HCT116 (cell line): ENCODE data around the gene TMEM94. TPM values are rescaled to one million over a fixed set of nuclear protein-coding genes. Genes with fewer than 3 reads are reported as not detected.

Source experiments
- ATAC-seq: fragments of 200-7000 bp; cut with Tn5 transposase; 2 replicates; pipeline ENCODE4 v1.9.1; 2020; ENCODE audit warnings: mild to moderate bottlenecking, moderate library complexity
- BruUV-seq: library from RNA; stranded (reverse); fragments of 400-500 nt; replicated peaks from 2 replicates; lab custom pipeline; 2021; lab: Mats Ljungman, UMichigan
- CTCF ChIA-PET: fragments of 300-600 bp; sonication (Branson Sonifier 250); formaldehyde crosslinking; loops from one replicate; lab custom pipeline; 2021; ENCODE audit warnings: antibody characterized with exemption; lab: Charles Lee
- POLR2A ChIA-PET: fragments of 300-600, 350-600 bp; sonication (Branson Sonifier 250); formaldehyde crosslinking; loops from one replicate; lab custom pipeline; 2021; ENCODE audit warnings: antibody characterized with exemption; lab: Charles Lee
- RAD21 ChIA-PET, 2 experiments: fragments of 300-600 bp; sonication (Branson Sonifier 250); formaldehyde crosslinking; loops; one replicate each; lab custom pipeline; 2023; ENCODE audit warnings: low total read pairs in 2 of 2; ENCODE audit not compliant: uncharacterized antibody in 2 of 2, unreplicated experiment in 2 of 2, low non-redundant PET in 1 of 2; lab: Charles Lee
- DNase-seq: peaks from one replicate; pipeline ENCODE4 v3.0.0-alpha.2; 2010; ENCODE audit warnings: low read depth, low spot score
- H2AFZ ChIP-seq: fragments of 200-600 bp; shearing (Covaris generic), sonication (generic); 2 replicates; pipeline ENCODE4 v1.6.1; 2017; ENCODE audit warnings: low read depth, mixed run types, mixed read lengths, antibody characterized with exemption, low read length; ENCODE audit not compliant: poor library complexity, severe bottlenecking
- H3K27ac ChIP-seq: 2 replicates; pipeline ENCODE4 v1.5.1; 2012; ENCODE audit warnings: low read depth, low read length
- H3K27me3 ChIP-seq: fragments of 200-600 bp; sonication (generic); 2 replicates; pipeline ENCODE4 v1.6.1; 2016; ENCODE audit warnings: mixed run types, low read length, mixed read lengths; ENCODE audit not compliant: insufficient read depth
- H3K36me3 ChIP-seq, 2 experiments: fragments of 200-500 bp in 1 of 2; fragments of 200-600 bp in 1 of 2; sonication (Bioruptor generic) in 1 of 2; sonication (generic) in 1 of 2; 2 replicates each; pipeline versions ENCODE4 v1.5.1 to v1.6.1; 2014 to 2016; ENCODE audit warnings: low read length in 2 of 2, inconsistent platforms in 1 of 2, mixed read lengths in 1 of 2, mixed run types in 1 of 2; ENCODE audit not compliant: insufficient read depth in 2 of 2, control insufficient read depth in 1 of 2
- H3K4me1 ChIP-seq, 2 experiments: fragments of 200-600 bp in 1 of 2; sonication (generic) in 1 of 2; 2 replicates each; pipeline versions ENCODE4 v1.5.1 to v1.6.1; 2012 to 2017; ENCODE audit warnings: low read length in 2 of 2, inconsistent platforms in 1 of 2, mild to moderate bottlenecking in 1 of 2, mixed read lengths in 1 of 2, mixed run types in 1 of 2, moderate library complexity in 1 of 2; ENCODE audit not compliant: insufficient read depth in 2 of 2, control insufficient read depth in 1 of 2
- H3K4me2 ChIP-seq: fragments of 200-600 bp; sonication (generic); 2 replicates; pipeline ENCODE4 v1.6.1; 2017; ENCODE audit warnings: mixed run types, low read length, mixed read lengths
- H3K4me3 ChIP-seq, 2 experiments: fragments of 200-600 bp in 1 of 2; sonication (generic) in 1 of 2; replicated peaks in 1 of 2; 2 replicates each; pipeline ENCODE4 v1.5.1; 2011 to 2016; ENCODE audit warnings: low read length in 2 of 2, control low read depth in 1 of 2, low read depth in 1 of 2, mild to moderate bottlenecking in 1 of 2, mixed read lengths in 1 of 2, mixed run types in 1 of 2
- H3K79me2 ChIP-seq: fragments of 200-600 bp; sonication (generic); 2 replicates; pipeline ENCODE4 v1.6.1; 2017; ENCODE audit warnings: mild to moderate bottlenecking, mixed run types, low read length, moderate library complexity, mixed read lengths; ENCODE audit not compliant: insufficient read depth
- H3K9ac ChIP-seq: fragments of 200-600 bp; sonication (generic); 2 replicates; pipeline ENCODE4 v1.6.1; 2016; ENCODE audit warnings: low read length, mixed read lengths
- H3K9me2 ChIP-seq: fragments of 200-600 bp; sonication (generic), shearing (Covaris generic); 2 replicates; pipeline ENCODE4 v1.6.1; 2017; ENCODE audit warnings: mixed run types, mild to moderate bottlenecking, moderate library complexity; ENCODE audit not compliant: insufficient read depth
- H3K9me3 ChIP-seq, 2 experiments: fragments of 200-500 bp in 1 of 2; fragments of 200-600 bp in 1 of 2; sonication (Bioruptor generic) in 1 of 2; sonication (generic) in 1 of 2; 2 replicates each; pipeline ENCODE4 v1.6.1; 2014 to 2017; ENCODE audit warnings: low read length in 2 of 2, mixed read lengths in 2 of 2, inconsistent platforms in 1 of 2, low read depth in 1 of 2, mild to moderate bottlenecking in 1 of 2, mixed run types in 1 of 2, moderate library complexity in 1 of 2; ENCODE audit not compliant: control insufficient read depth in 1 of 2, insufficient read depth in 1 of 2
- H4K20me1 ChIP-seq: fragments of 200-600 bp; sonication (generic), shearing (Covaris generic); 2 replicates; pipeline ENCODE4 v1.6.1; 2017; ENCODE audit warnings: mixed run types, mild to moderate bottlenecking, moderate library complexity; ENCODE audit not compliant: insufficient read depth
- ATF3 ChIP-seq: IDR thresholded peaks from 2 replicates; pipeline ENCODE4 v1.6.1; 2012
- CBX3 ChIP-seq: IDR thresholded peaks from 2 replicates; pipeline ENCODE4 v1.6.1; 2012; ENCODE audit warnings: low read depth
- EGR1 ChIP-seq: IDR thresholded peaks from 2 replicates; pipeline ENCODE4 v1.6.1; 2012; ENCODE audit warnings: low read depth
- ELF1 ChIP-seq: IDR thresholded peaks from 2 replicates; pipeline ENCODE4 v1.6.1; 2012; ENCODE audit warnings: low read depth, borderline replicate concordance
- EZH2 ChIP-seq: fragments of 200-600 bp; sonication (generic); IDR thresholded peaks from 2 replicates; pipeline ENCODE4 v1.6.1; 2017; ENCODE audit warnings: antibody characterized with exemption, mixed run types
- EZH2phosphoT487 ChIP-seq: fragments of 200-600 bp; IDR thresholded peaks from 2 replicates; pipeline ENCODE4 v1.6.1; 2018; ENCODE audit warnings: antibody characterized with exemption, borderline replicate concordance
- FOSL1 ChIP-seq: IDR thresholded peaks from 2 replicates; pipeline ENCODE4 v1.6.1; 2012; ENCODE audit warnings: low read depth
- MAX ChIP-seq: IDR thresholded peaks from 2 replicates; pipeline ENCODE4 v1.6.1; 2012
- POLR2AphosphoS5 ChIP-seq: IDR thresholded peaks from 2 replicates; pipeline ENCODE4 v1.6.1; 2011; ENCODE audit warnings: mild to moderate bottlenecking, low read depth, low read length, moderate library complexity
- SIN3A ChIP-seq: IDR thresholded peaks from 2 replicates; pipeline ENCODE4 v1.6.1; 2012; ENCODE audit warnings: low read depth
- SP1 ChIP-seq: IDR thresholded peaks from 2 replicates; pipeline ENCODE4 v1.6.1; 2012; ENCODE audit warnings: low read depth
- SRF ChIP-seq: IDR thresholded peaks from 2 replicates; pipeline ENCODE4 v1.6.1; 2012; ENCODE audit warnings: low read depth
- TCF7L2 ChIP-seq: IDR thresholded peaks from 2 replicates; pipeline ENCODE4 v1.7.0; 2011; ENCODE audit warnings: borderline replicate concordance, inconsistent platforms; ENCODE audit not compliant: insufficient read depth, insufficient read length; ENCODE audit errors: extremely low read depth
- ZBTB33 ChIP-seq: IDR thresholded peaks from 2 replicates; pipeline ENCODE4 v1.6.1; 2011; ENCODE audit warnings: mild to moderate bottlenecking, low read length, moderate library complexity; ENCODE audit not compliant: insufficient replicate concordance; ENCODE audit errors: extremely low read depth
- ZNF274 ChIP-seq: fragments of 200-500 bp; sonication (Bioruptor generic); IDR thresholded peaks from 2 replicates; pipeline ENCODE4 v1.6.1; 2014; ENCODE audit warnings: mild to moderate bottlenecking, low read depth, low read length, inconsistent platforms
- intact Hi-C: fragments of 100-400 bp; cut with micrococcal nuclease; formaldehyde crosslinking; loops from 2 replicates; pipeline ENCODE4 v1.10.0; 2022
- total RNA-seq: library from RNA; stranded (reverse); gene quantifications from one replicate; pipeline ENCODE4 v1.2.1, GENCODE V29; 2021; ENCODE audit not compliant: unreplicated experiment

Gene TMEM94
- total RNA-seq, 1 experiment from 2014 or later: 75.4 TPM

- CTCF ChIA-PET: interaction anchor here (0.6 kb wide), 1 partner anchor 176 kb away, joined by 3 read pairs; no protein-coding TSS in a partner anchor
- Histone ChIP-seq H3K9ac (no peak overlapping the region), H3K4me3 (no peak overlapping the region), H4K20me1 (no peaks in the 10 kb centered on the region), H3K79me2 (no peaks in the 10 kb centered on the region), H3K9me3 (no peaks in the 10 kb centered on the region), H2AFZ (no peak overlapping the region), H3K27me3 (no peaks in the 10 kb centered on the region), H3K27ac (no peak overlapping the region), H3K36me3 (peaks cover 13% of the 10 kb centered on the region in 2 experiments; a peak in 2 of 4 replicates), H3K4me1 (no peaks in the 10 kb centered on the region), H3K4me2 (no peak overlapping the region), H3K9me2 (no peaks in the 10 kb centered on the region)
- TF ChIP-seq SRF (no peak), SP1 (no peak), SIN3A (no peak), MAX (no peak), TCF7L2 (no peak), EGR1 (no peak), CBX3 (no peak)
- RAD21 ChIA-PET: no interaction called here
- intact Hi-C loops: no loop called here
- no TSS peak for BruUV-seq
- no peak for ATAC-seq
- POLR2A ChIA-PET: interaction anchor here (0.7 kb wide), 1 partner anchor 14 kb away, joined by 3 read pairs; no protein-coding TSS in a partner anchor
- no peak for DNase-seq
Measured at GRCh38 chr17:75498039-75498725, 41.7 kb downstream of the TMEM94 start.

- no peaks in the 10 kb centered on the region for H3K27me3 ChIP-seq
- POLR2A ChIA-PET: interaction anchor here (0.7 kb wide), 1 partner anchor 14 kb away, joined by 3 read pairs; no protein-coding TSS in a partner anchor
- no TSS peak for BruUV-seq
- TF ChIP-seq SIN3A: no peak
- no peak for TF ChIP-seq SRF
- TF ChIP-seq MAX: no peak
- TF ChIP-seq ZNF274: no peak
- TF ChIP-seq EZH2: no peak
- TF ChIP-seq ELF1: no peak
- TF ChIP-seq POLR2AphosphoS5: no peak
- TF ChIP-seq ATF3: no peak
- no peak for TF ChIP-seq ZBTB33
- TF ChIP-seq EZH2phosphoT487: no peak
- TF ChIP-seq TCF7L2: no peak
- TF ChIP-seq FOSL1: no peak
- no peak for TF ChIP-seq EGR1
Measured at GRCh38 chr17:75498726-75499213, 42.3 kb downstream of the TMEM94 start.

More at GRCh38 chr17:75498726-75499213, 42.3 kb downstream of the TMEM94 start:
- intact Hi-C loops: no loop called here
- no peaks in the 10 kb centered on the region for H3K9me2 ChIP-seq
- H3K4me1 ChIP-seq: no peaks in the 10 kb centered on the region
- H3K27ac ChIP-seq: no peak overlapping the region
- no peak overlapping the region for H3K9ac ChIP-seq
- no peaks in the 10 kb centered on the region for H4K20me1 ChIP-seq
- no peaks in the 10 kb centered on the region for H3K79me2 ChIP-seq
- H3K4me3 ChIP-seq: no peak overlapping the region
- DNase-seq (no peak), ATAC-seq (peak; percentile 59)
- no peak overlapping the region for H3K4me2 ChIP-seq
- ChIA-PET CTCF (no interaction called here), RAD21 (no interaction called here)
- peaks cover 13 to 17% of the 10 kb centered on the region in 2 experiments; a peak in 2 of 4 replicates for H3K36me3 ChIP-seq
- no peak overlapping the region for H2AFZ ChIP-seq
- no peaks in the 10 kb centered on the region for H3K9me3 ChIP-seq
